ENCODE measurements around the gene RPS23. TPM values are rescaled to one million over a fixed set of nuclear protein-coding genes. Genes with fewer than 3 reads are reported as not detected.
A peak's percentile ranks its signal among the peaks of the same experiment; 100 is the strongest.
"Not testable (repeated sequence)": the region's sequence is repeated elsewhere in the genome, so short reads cannot be mapped to it uniquely, and the experiment has no call there.

Gene RPS23
- total and polyA plus RNA-seq, 8 donors = 735 to 1,904 (median 1,035) TPM

- Histone ChIP-seq H3K4me3 (peak overlapping the region; percentile 72 to 99 (median 84)), H3K4me1 (peaks cover 0 to 12% (median 0%) of the 10 kb centered on the region in 3 donors), H3K36me3 (peaks cover 0 to 25% (median 17%) of the 10 kb centered on the region in 3 donors), H3K27me3 (no peaks in the 10 kb centered on the region), H3K9me3 (no peaks in the 10 kb centered on the region), H3K27ac (no peak overlapping the region)
- no peak for TF ChIP-seq CTCF (IDR thresholded peaks at IDR 0.05)
- WGBS, 2 donors = 65 to 70% methylated on average over 11 of the region's 11 CpGs
- ATAC-seq = no peak
- intact Hi-C loops (cut with DNase I) = no loop called here
- no peak for DNase-seq
- no peak for FAIRE-seq
Observed at GRCh38 chr5:82276800-82277612, 1.1 kb downstream of the RPS23 start.

GRCh38 chr5:82275216-82275664, 2.9 kb downstream of the RPS23 start:
- no peak for ATAC-seq
- WGBS, 2 donors = 85 to 87% methylated on average over 1 of the region's 1 CpG
- Histone ChIP-seq H3K4me1 (peaks cover 0 to 12% (median 0%) of the 10 kb centered on the region in 3 donors), H3K36me3 (peaks cover 0 to 25% (median 17%) of the 10 kb centered on the region in 3 donors), H3K4me3 (no peak overlapping the region), H3K27me3 (no peaks in the 10 kb centered on the region), H3K9me3 (no peaks in the 10 kb centered on the region), H3K27ac (no peak overlapping the region)
- no peak for DNase-seq
- FAIRE-seq = no peak
- intact Hi-C loops (cut with DNase I) = no loop called here
- no peak for TF ChIP-seq CTCF (IDR thresholded peaks at IDR 0.05)

- Histone ChIP-seq H3K27ac (no peak overlapping the region), H3K9me3 (no peaks in the 10 kb centered on the region), H3K4me1 (peaks cover 0 to 12% (median 0%) of the 10 kb centered on the region in 3 donors), H3K27me3 (no peaks in the 10 kb centered on the region), H3K4me3 (no peak overlapping the region), H3K36me3 (peaks cover 0 to 25% (median 17%) of the 10 kb centered on the region in 3 donors)
- no peak for TF ChIP-seq CTCF (IDR thresholded peaks at IDR 0.05)
- WGBS, 2 donors = 88 to 90% methylated on average over 31 of the region's 31 CpGs
- no peak for ATAC-seq
- intact Hi-C loops (cut with DNase I) = no loop called here
- DNase-seq = peak in 2 of 6 donors; percentile 30 to 72
- FAIRE-seq = no peak
Observed at GRCh38 chr5:82274343-82275211, 3.6 kb downstream of the RPS23 start.

- H3K4me1 ChIP-seq; H3K9me3 ChIP-seq; ATAC-seq; H3K4me3 ChIP-seq; intact Hi-C loops (cut with DNase I); H3K27ac ChIP-seq; H3K27me3 ChIP-seq; FAIRE-seq; DNase-seq: not testable (repeated sequence)
- peaks cover 0 to 25% (median 17%) of the 10 kb centered on the region in 3 donors for H3K36me3 ChIP-seq
- 55 to 85% methylated on average over 4 of the region's 4 CpGs for WGBS, 2 donors
Observed at GRCh38 chr5:82273426-82273825, 4.7 kb downstream of the RPS23 start.

GRCh38 chr5:82272571-82273356, 5.4 kb downstream of the RPS23 start:
- H3K27me3 ChIP-seq; H3K4me3 ChIP-seq; FAIRE-seq; H3K4me1 ChIP-seq; ATAC-seq; H3K9me3 ChIP-seq; H3K27ac ChIP-seq; intact Hi-C loops (cut with DNase I): not testable (repeated sequence)
- peak in 2 of 6 donors; percentile 54 to 55 for DNase-seq
- H3K36me3 ChIP-seq = peaks cover 0 to 25% (median 17%) of the 10 kb centered on the region in 3 donors
- 92 to 93% methylated on average over 24 of the region's 24 CpGs for WGBS, 2 donors

- intact Hi-C loops (cut with DNase I); H3K36me3 ChIP-seq; H3K9me3 ChIP-seq; H3K4me3 ChIP-seq; H3K27me3 ChIP-seq; H3K27ac ChIP-seq; DNase-seq; ATAC-seq; H3K4me1 ChIP-seq; FAIRE-seq: not testable (repeated sequence)
- WGBS, 2 donors = 95 to 97% methylated on average over 2 of the region's 2 CpGs
Observed at GRCh38 chr5:82269363-82269762, 8.8 kb downstream of the RPS23 start.

- intact Hi-C loops (cut with DNase I); H3K27me3 ChIP-seq; FAIRE-seq; ATAC-seq; H3K4me1 ChIP-seq; H3K27ac ChIP-seq; DNase-seq; H3K4me3 ChIP-seq; H3K36me3 ChIP-seq; H3K9me3 ChIP-seq: not testable (repeated sequence)
- 95 to 100% methylated on average over 9 of the region's 9 CpGs for WGBS, 2 donors
Observed at GRCh38 chr5:82267297-82267933, 10.7 kb downstream of the RPS23 start.

All from pancreas (tissue), 10 donors.